DOHH2 (cell line): Measurements from ENCODE around the gene TJAP1.

Experiments
- H3F3A ChIP-seq: fragments of 200-600 bp; sonication (generic), shearing (Covaris generic); 2 replicates; pipeline ENCODE4 v1.6.0; 2016; ENCODE audit warnings: antibody characterized with exemption, mild to moderate bottlenecking; ENCODE audit not compliant: control insufficient read depth, insufficient read depth
- H3K27ac ChIP-seq: fragments of 200-600 bp; sonication (generic); 2 replicates; pipeline ENCODE4 v1.5.1; 2014; ENCODE audit warnings: low read depth, mild to moderate bottlenecking, low read length, moderate library complexity
- H3K27me3 ChIP-seq: fragments of 200-600 bp; sonication (generic); 2 replicates; pipeline ENCODE4 v1.6.1; 2014; ENCODE audit warnings: mild to moderate bottlenecking, low read length, mixed read lengths; ENCODE audit not compliant: control insufficient read depth
- H3K36me3 ChIP-seq: fragments of 200-600 bp; sonication (generic); 2 replicates; pipeline ENCODE4 v1.6.1; 2014; ENCODE audit warnings: mild to moderate bottlenecking, low read length, moderate library complexity, mixed read lengths; ENCODE audit not compliant: control insufficient read depth
- H3K4me1 ChIP-seq: fragments of 200-600 bp; sonication (generic); 2 replicates; pipeline ENCODE4 v1.6.1; 2014; ENCODE audit warnings: mild to moderate bottlenecking, low read length, mixed read lengths; ENCODE audit not compliant: control insufficient read depth
- H3K4me2 ChIP-seq: fragments of 200-600 bp; sonication (generic); 2 replicates; pipeline ENCODE4 v1.6.0; 2014; ENCODE audit warnings: mild to moderate bottlenecking, low read length, moderate library complexity
- H3K4me3 ChIP-seq: fragments of 200-600 bp; sonication (generic); 2 replicates; pipeline ENCODE4 v1.5.1; 2014; ENCODE audit warnings: mild to moderate bottlenecking, low read length, mixed read lengths
- H3K79me2 ChIP-seq: fragments of 200-600 bp; sonication (generic); 2 replicates; pipeline ENCODE4 v1.6.1; 2014; ENCODE audit warnings: mild to moderate bottlenecking, low read length, mixed read lengths; ENCODE audit not compliant: control insufficient read depth
- H3K9me2 ChIP-seq: fragments of 200-600 bp; sonication (generic); replicated peaks from 2 replicates; pipeline ENCODE4 v1.6.1; 2014; ENCODE audit warnings: mild to moderate bottlenecking, low read length, mixed read lengths; ENCODE audit not compliant: control insufficient read depth
- H3K9me3 ChIP-seq: fragments of 200-600 bp; sonication (generic); 2 replicates; pipeline ENCODE4 v1.6.1; 2014; ENCODE audit warnings: antibody characterized with exemption, low read length, mixed read lengths; ENCODE audit not compliant: control insufficient read depth, insufficient read depth
- H4K20me1 ChIP-seq: fragments of 200-600 bp; sonication (generic); 2 replicates; pipeline ENCODE4 v1.6.0; 2014; ENCODE audit warnings: low read depth, mild to moderate bottlenecking, antibody characterized with exemption, low read length, moderate library complexity; ENCODE audit not compliant: control insufficient read depth, insufficient read depth
- CTCF ChIP-seq: fragments of 200-600 bp; sonication (generic); IDR thresholded peaks from one replicate; pipeline ENCODE4 v1.5.1; 2014; ENCODE audit warnings: antibody characterized with exemption, mild to moderate bottlenecking, low read depth, low read length; ENCODE audit not compliant: poor library complexity, severe bottlenecking
- EZH2phosphoT487 ChIP-seq: fragments of 200-600 bp; sonication (generic); IDR thresholded peaks from 2 replicates; pipeline ENCODE4 v1.6.1; 2017; ENCODE audit warnings: borderline replicate concordance, mild to moderate bottlenecking, antibody characterized with exemption, low read length, moderate library complexity, mixed read lengths

The TJAP1 gene

GRCh38 chr6:43434943-43435342, 42.4 kb upstream of the TJAP1 start:
- H3K36me3 ChIP-seq, result peaks cover 49% of the 10 kb centered on the region
- peaks cover 6% of the 10 kb centered on the region for H3K79me2 ChIP-seq
- H3K4me1 ChIP-seq, result no peaks in the 10 kb centered on the region
- no peaks in the 10 kb centered on the region for H3F3A ChIP-seq
- no peak overlapping the region for H3K4me3 ChIP-seq
- TF ChIP-seq EZH2phosphoT487 (no peak), CTCF (no peak)
- H3K27ac ChIP-seq, result no peak overlapping the region
- no peaks in the 10 kb centered on the region for H4K20me1 ChIP-seq
- H3K27me3 ChIP-seq, result no peaks in the 10 kb centered on the region
- H3K9me3 ChIP-seq, result no peaks in the 10 kb centered on the region
- H3K9me2 ChIP-seq, result no peaks in the 10 kb centered on the region
- H3K4me2 ChIP-seq, result no peak overlapping the region

GRCh38 chr6:43435682-43436437, 41.5 kb upstream of the TJAP1 start:
- Histone ChIP-seq H3K36me3 (peaks cover 49% of the 10 kb centered on the region), H3K9me3 (no peaks in the 10 kb centered on the region), H3K4me2 (no peak overlapping the region), H3K79me2 (no peaks in the 10 kb centered on the region), H3K27ac (no peak overlapping the region), H3F3A (no peaks in the 10 kb centered on the region), H4K20me1 (no peaks in the 10 kb centered on the region), H3K4me3 (no peak overlapping the region), H3K4me1 (no peaks in the 10 kb centered on the region), H3K9me2 (no peaks in the 10 kb centered on the region), H3K27me3 (no peaks in the 10 kb centered on the region)
- TF ChIP-seq CTCF (no peak), EZH2phosphoT487 (no peak)

- Histone ChIP-seq H3K9me2 (no peaks in the 10 kb centered on the region), H3K27me3 (no peaks in the 10 kb centered on the region), H4K20me1 (no peaks in the 10 kb centered on the region), H3F3A (no peaks in the 10 kb centered on the region), H3K4me3 (no peak overlapping the region), H3K36me3 (peaks cover 52% of the 10 kb centered on the region), H3K4me2 (no peak overlapping the region), H3K9me3 (no peaks in the 10 kb centered on the region), H3K27ac (no peak overlapping the region), H3K4me1 (no peaks in the 10 kb centered on the region), H3K79me2 (no peaks in the 10 kb centered on the region)
- TF ChIP-seq CTCF, result no peak
- TF ChIP-seq EZH2phosphoT487, result no peak
These were observed 40.6 kb upstream of the TJAP1 start for GRCh38 chr6:43436577-43437282.
